HFFc6 (cell line): ENCODE results near the gene EPAS1. TPM values are rescaled to one million over a fixed set of nuclear protein-coding genes. Genes with fewer than 3 reads are reported as not detected.

Source experiments
- DNase-seq: peaks from one replicate; pipeline ENCODE4 v3.0.0-alpha.2; 2018
- H3K27ac Mint-ChIP-seq: 2 replicates; pipeline ENCODE4 v1.8.0; 2020; ENCODE audit warnings: mild to moderate bottlenecking, mixed read lengths
- H3K27me3 Mint-ChIP-seq: 2 replicates; pipeline ENCODE4 v1.8.0; 2021; ENCODE audit warnings: mild to moderate bottlenecking, moderate library complexity, mixed read lengths; ENCODE audit not compliant: insufficient read depth
- H3K36me3 Mint-ChIP-seq: 2 replicates; pipeline ENCODE4 v1.8.0; 2021; ENCODE audit warnings: low read depth, mixed read lengths
- H3K4me1 Mint-ChIP-seq: 2 replicates; pipeline ENCODE4 v1.8.0; 2020; ENCODE audit warnings: low read depth, mixed read lengths
- H3K4me3 Mint-ChIP-seq: 2 replicates; pipeline ENCODE4 v1.8.0; 2020; ENCODE audit warnings: mild to moderate bottlenecking, moderate library complexity, mixed read lengths
- H3K9me3 Mint-ChIP-seq: 2 replicates; pipeline ENCODE4 v1.8.0; 2020; ENCODE audit warnings: mild to moderate bottlenecking, mixed read lengths
- CTCF ChIP-seq: fragments of 200-600 bp; sonication (generic); IDR thresholded peaks from 2 replicates; pipeline ENCODE4 v1.5.0; 2021; ENCODE audit warnings: antibody characterized with exemption, mild to moderate bottlenecking
- total RNA-seq, 6 experiments: library from RNA; stranded (reverse); fragmentation: NEBNext Ultra II Directional; extraction: Animal tissue kit (Norgen Biotek cat#: 25700); gene quantifications; 2 replicates in 1 of 6; 3 replicates in 5 of 6; pipeline ENCODE4 v1.2.3, GENCODE V29; 2021

The EPAS1 gene
- total RNA-seq, 6 experiments from 2014 or later: 93.5 to 115 (median 101) TPM

- peak overlapping the region; percentile 89; the same call in 1 of the 2 replicates for H3K27ac Mint-ChIP-seq
- no peak for TF ChIP-seq CTCF
- DNase-seq: no peak
- peaks cover 10% of the 10 kb centered on the region for H3K36me3 Mint-ChIP-seq
- peaks cover 42% of the 10 kb centered on the region for H3K4me1 Mint-ChIP-seq
- peak overlapping the region; percentile 94 for H3K4me3 Mint-ChIP-seq
- no peaks in the 10 kb centered on the region; the same call in 1 of the 2 replicates for H3K27me3 Mint-ChIP-seq
- peaks cover 4% of the 10 kb centered on the region; the same call in 1 of the 2 replicates for H3K9me3 Mint-ChIP-seq
Observed at GRCh38 chr2:46300406-46300832, 3.2 kb downstream of the EPAS1 start.

- no peak overlapping the region for H3K27ac Mint-ChIP-seq
- peaks cover 60% of the 10 kb centered on the region for H3K4me1 Mint-ChIP-seq
- no peak for DNase-seq
- peaks cover 11% of the 10 kb centered on the region for H3K36me3 Mint-ChIP-seq
- no peak overlapping the region for H3K4me3 Mint-ChIP-seq
- H3K9me3 Mint-ChIP-seq: peaks cover 4% of the 10 kb centered on the region; the same call in 1 of the 2 replicates
- H3K27me3 Mint-ChIP-seq: no peaks in the 10 kb centered on the region; the same call in 1 of the 2 replicates
- TF ChIP-seq CTCF: no peak
Observed at GRCh38 chr2:46302005-46302695, 4.9 kb downstream of the EPAS1 start.

- DNase-seq: no peak
- H3K4me1 Mint-ChIP-seq: peaks cover 69% of the 10 kb centered on the region
- H3K27ac Mint-ChIP-seq: no peak overlapping the region
- H3K4me3 Mint-ChIP-seq: no peak overlapping the region
- H3K36me3 Mint-ChIP-seq: peaks cover 11% of the 10 kb centered on the region
- TF ChIP-seq CTCF: no peak
- H3K9me3 Mint-ChIP-seq: peaks cover 4% of the 10 kb centered on the region; the same call in 1 of the 2 replicates
- peaks cover 3% of the 10 kb centered on the region for H3K27me3 Mint-ChIP-seq
Observed at GRCh38 chr2:46303233-46303632, 6.0 kb downstream of the EPAS1 start.

- H3K4me1 Mint-ChIP-seq: peaks cover 75% of the 10 kb centered on the region
- DNase-seq: no peak
- peaks cover 4% of the 10 kb centered on the region; the same call in 1 of the 2 replicates for H3K9me3 Mint-ChIP-seq
- H3K27me3 Mint-ChIP-seq: peaks cover 3% of the 10 kb centered on the region
- H3K4me3 Mint-ChIP-seq: no peak overlapping the region
- H3K36me3 Mint-ChIP-seq: peaks cover 11% of the 10 kb centered on the region
- no peak for TF ChIP-seq CTCF
- H3K27ac Mint-ChIP-seq: no peak overlapping the region
Observed at GRCh38 chr2:46303822-46304221, 6.6 kb downstream of the EPAS1 start.

- peaks cover 76% of the 10 kb centered on the region for H3K4me1 Mint-ChIP-seq
- H3K36me3 Mint-ChIP-seq: peaks cover 11% of the 10 kb centered on the region
- H3K9me3 Mint-ChIP-seq: peaks cover 4% of the 10 kb centered on the region; the same call in 1 of the 2 replicates
- no peak for TF ChIP-seq CTCF
- no peak for DNase-seq
- H3K4me3 Mint-ChIP-seq: no peak overlapping the region
- H3K27ac Mint-ChIP-seq: peak overlapping the region; percentile 55
- H3K27me3 Mint-ChIP-seq: peaks cover 3% of the 10 kb centered on the region
Observed at GRCh38 chr2:46304635-46305034, 7.4 kb downstream of the EPAS1 start.
